ENCODE measurements around the gene HLA-DQA2.

DNA sequence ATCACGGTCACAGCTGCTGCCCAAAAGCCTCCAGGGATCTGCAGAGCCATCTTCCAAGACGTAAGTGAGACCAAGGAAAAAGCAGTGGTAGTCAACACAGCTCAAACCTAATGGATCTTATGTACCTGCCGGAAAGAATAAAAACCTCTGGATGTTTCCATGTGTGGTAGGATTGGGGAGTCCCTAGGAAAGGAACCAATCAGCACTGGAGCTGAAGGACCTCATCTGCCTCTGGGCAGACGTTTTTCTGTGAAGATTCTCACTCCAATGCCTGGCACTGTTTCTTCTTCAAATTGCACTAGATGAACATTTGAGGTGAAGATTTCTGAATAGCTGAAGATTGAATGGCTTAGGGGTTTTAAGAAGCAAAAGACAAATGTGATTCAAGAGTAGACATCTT is 22.2 kb downstream of the HLA-DQA2 start, which contains the start of gene HLA-DQB2:
- no peak for TF ChIP-seq TAF1 (IDR thresholded peaks at IDR 0.05; ENCODE audit: borderline replicate concordance, low read depth, low read length)
- TF ChIP-seq POLR2A (IDR thresholded peaks at IDR 0.05; ENCODE audit: low read depth, low read length) = no peak
- TF ChIP-seq POLR2AphosphoS5 (IDR thresholded peaks at IDR 0.05; ENCODE audit: low read depth, low read length) = no peak

Data from GM12892 (cell line).